GM10248 (cell line): ENCODE data around the gene SCYGR1.

Experiments used
- CTCF ChIA-PET: fragments of 300-600 bp; sonication (Branson Sonifier 250); formaldehyde crosslinking; extraction: SDS; loops from one replicate; lab custom pipeline; 2021; ENCODE audit warnings: antibody characterized with exemption; lab: Yijun Ruan, JAX
- POLR2A ChIA-PET: fragments of 350-650 bp; sonication (Branson Sonifier 250); formaldehyde crosslinking; extraction: SDS; loops from one replicate; lab custom pipeline; 2020; ENCODE audit warnings: antibody characterized with exemption; lab: Yijun Ruan, JAX
- DNase-seq: peaks from one replicate; pipeline ENCODE4 v3.0.0; 2012; ENCODE audit errors: extremely low spot score
- TF ChIP-seq, protein P1 (sequence below): IDR thresholded peaks from 2 replicates; pipeline ENCODE4 v1.5.1; 2012; ENCODE audit warnings: mild to moderate bottlenecking, low read depth; ENCODE audit errors: extremely low read depth, missing control alignments, control extremely low read depth

The SCYGR1 gene

DNA sequence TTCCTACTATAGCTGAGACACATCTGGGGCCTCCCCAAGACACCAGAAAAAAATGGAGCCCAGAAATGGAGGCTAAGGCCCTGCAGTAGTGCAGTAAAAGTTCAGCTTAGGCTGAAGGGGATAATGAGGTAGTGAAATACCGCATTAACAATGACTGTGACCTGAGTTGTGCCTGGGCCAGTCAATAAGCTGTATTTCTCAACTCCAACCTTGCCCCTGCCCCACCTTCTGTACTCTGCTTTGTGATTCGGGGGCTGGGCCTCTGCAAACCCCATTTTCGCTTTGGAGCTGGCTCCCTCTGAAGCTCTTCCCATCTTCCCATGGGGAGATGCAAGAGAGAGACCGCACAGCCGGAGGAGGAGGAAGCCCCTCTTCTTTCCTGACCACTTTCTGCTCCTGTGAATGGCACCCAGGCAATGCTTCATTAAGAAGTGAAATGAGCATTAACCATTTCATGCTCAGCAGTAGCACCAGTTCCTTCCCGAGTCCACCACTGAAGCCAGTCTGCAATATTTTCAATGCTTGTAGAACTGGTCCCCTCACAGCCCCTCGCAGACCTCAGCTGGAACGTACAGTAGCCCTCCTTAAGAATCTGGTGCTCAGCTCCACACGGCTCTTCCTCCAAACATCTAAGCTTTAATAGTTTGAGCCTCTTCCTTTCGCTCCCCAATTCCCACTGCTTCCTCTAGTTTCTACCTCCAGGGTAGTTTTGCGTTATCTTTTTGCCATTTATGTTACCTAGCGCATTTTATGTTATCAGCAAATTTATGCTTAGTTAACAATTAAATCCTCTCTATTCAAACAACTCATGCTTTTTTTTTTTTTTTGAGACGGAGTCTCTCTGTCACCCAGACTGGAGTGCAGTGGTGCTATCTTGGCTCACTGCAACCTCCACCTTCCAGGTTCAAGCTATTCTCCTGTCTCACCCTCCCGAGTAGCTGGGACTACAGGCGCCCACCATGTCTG, 32.6 kb upstream of the SCYGR1 start:
- POLR2A ChIA-PET: no interaction called here
- no peak for DNase-seq
- TF ChIP-seq, protein P1, sequence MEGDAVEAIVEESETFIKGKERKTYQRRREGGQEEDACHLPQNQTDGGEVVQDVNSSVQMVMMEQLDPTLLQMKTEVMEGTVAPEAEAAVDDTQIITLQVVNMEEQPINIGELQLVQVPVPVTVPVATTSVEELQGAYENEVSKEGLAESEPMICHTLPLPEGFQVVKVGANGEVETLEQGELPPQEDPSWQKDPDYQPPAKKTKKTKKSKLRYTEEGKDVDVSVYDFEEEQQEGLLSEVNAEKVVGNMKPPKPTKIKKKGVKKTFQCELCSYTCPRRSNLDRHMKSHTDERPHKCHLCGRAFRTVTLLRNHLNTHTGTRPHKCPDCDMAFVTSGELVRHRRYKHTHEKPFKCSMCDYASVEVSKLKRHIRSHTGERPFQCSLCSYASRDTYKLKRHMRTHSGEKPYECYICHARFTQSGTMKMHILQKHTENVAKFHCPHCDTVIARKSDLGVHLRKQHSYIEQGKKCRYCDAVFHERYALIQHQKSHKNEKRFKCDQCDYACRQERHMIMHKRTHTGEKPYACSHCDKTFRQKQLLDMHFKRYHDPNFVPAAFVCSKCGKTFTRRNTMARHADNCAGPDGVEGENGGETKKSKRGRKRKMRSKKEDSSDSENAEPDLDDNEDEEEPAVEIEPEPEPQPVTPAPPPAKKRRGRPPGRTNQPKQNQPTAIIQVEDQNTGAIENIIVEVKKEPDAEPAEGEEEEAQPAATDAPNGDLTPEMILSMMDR: no peak
- CTCF ChIA-PET: interaction anchor here (0.9 to 1.5 kb wide), 4 partner anchors 8 to 49 kb away, joined by 3 to 6 read pairs (median 3); no protein-coding TSS in a partner anchor

DNA sequence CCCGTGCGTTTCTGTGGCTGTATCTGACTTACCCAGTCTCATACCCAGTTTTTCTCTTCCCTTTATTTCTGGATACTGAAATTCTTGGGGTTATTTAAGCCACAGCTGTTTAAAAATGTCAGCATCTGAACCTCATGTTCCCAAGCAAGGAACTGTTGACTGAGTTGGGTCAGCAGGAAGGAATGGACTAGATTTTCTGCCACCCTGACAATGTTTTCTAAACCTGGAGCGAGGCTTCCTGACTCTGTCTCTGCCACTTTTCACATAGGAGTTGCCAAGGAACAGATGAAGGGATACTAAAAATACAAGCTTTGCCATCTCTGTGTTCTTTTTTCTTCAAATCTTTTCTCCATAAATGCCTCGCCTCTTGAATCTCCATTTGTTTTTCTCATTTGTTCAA, 29.0 kb upstream of the SCYGR1 start:
- DNase-seq: no peak
- TF ChIP-seq, protein P1: no peak
- ChIA-PET CTCF (interaction anchor here (1.2 to 1.3 kb wide), 2 partner anchors 16 to 178 kb away, joined by 3 to 6 read pairs; no protein-coding TSS in a partner anchor), POLR2A (interaction anchor here (0.5 kb wide), 1 partner anchor 31 kb away, joined by 5 read pairs; no protein-coding TSS in a partner anchor)

DNA sequence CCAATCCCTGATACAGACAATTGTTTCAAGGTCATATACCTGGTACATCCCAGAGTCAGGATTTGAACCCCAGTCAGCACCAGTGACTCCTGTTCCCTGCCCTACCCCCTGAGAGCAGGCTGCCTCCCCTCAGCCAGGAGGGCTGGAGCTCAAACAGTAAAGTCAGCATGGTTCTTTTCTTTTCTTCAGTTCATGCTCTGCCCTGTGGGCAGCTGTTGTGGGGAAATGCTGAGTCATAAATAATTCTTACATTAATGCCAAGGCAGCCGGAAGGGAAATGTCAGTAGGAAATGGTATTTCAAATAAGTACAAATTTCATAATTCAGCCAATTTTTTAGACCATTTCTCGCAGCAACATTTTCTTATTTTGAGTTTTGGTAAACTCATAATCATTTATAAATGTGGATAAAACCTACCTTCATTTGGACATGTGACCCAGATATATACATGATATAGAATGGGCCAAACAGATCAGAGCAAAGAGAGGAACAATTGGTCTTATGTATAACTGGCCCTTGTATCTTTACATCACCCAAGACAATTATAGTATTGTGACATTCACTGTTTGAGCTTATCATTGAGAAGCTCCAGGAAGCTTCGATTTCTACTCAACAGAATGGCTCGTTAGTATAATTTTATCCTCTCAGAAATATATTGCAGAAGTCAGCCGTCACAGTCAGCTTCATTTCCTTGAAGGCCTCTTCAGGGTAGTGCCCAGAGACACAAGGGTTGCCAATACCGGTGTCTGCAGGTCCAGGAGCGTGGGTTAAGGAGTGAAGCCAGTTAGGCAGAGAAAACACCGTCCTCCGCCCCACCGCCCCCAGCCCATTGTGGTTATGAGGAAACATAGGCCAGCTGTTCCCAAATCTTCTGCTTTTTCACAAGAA, 28.0 kb upstream of the SCYGR1 start:
- CTCF ChIA-PET: interaction anchor here (0.6 to 2.6 kb wide), 6 partner anchors 10 to 366 kb away, joined by 3 to 12 read pairs (median 3); no protein-coding TSS in a partner anchor
- POLR2A ChIA-PET: no interaction called here
- TF ChIP-seq, protein P1: no peak
- DNase-seq: no peak

DNA sequence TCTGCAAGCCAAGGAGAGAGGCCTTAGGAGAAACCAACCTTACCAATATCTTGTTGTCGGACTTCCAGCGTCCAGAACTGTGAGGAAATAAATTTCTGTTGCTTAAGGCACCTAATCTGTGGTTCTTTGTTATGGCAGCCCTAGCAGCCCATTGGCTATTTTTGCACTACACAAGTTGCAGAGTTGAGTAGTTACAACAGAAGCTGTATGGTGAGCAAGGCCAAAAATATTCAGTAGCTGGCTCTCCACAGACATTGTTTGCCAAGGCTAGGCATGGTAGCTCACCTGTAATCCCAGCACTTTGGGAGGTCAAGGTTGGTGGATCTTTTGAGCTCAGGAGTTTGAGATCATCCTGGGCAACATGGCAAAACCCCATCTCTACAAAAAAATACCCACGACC, 27.1 kb upstream of the SCYGR1 start:
- no peak for DNase-seq
- POLR2A ChIA-PET: no interaction called here
- CTCF ChIA-PET: interaction anchor here (0.7 to 2.6 kb wide), 3 partner anchors 9 to 65 kb away, joined by 3 to 12 read pairs (median 3); no protein-coding TSS in a partner anchor
- TF ChIP-seq, protein P1: no peak

DNA sequence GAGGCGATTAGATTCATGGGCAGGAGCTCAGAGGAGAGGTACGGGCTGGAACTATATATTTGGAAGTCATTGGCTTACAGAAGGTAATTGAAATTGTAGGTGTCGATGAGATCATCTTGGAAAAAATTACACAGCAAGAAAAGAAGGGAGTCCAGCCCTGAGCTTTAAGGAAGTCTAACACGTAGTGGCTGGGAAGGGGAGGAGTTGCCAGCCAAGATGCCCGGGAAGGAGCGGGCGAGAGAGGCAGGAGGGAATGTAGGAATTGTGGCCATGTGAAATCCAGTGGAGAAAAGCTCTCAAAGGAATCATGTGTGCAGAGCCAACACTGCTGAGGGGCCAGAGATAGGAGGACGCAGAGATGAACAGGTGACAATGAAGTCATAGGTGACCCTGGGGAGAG, 25.6 kb upstream of the SCYGR1 start:
- TF ChIP-seq, protein P1: no peak
- ChIA-PET POLR2A (no interaction called here), CTCF (no interaction called here)
- no peak for DNase-seq

DNA sequence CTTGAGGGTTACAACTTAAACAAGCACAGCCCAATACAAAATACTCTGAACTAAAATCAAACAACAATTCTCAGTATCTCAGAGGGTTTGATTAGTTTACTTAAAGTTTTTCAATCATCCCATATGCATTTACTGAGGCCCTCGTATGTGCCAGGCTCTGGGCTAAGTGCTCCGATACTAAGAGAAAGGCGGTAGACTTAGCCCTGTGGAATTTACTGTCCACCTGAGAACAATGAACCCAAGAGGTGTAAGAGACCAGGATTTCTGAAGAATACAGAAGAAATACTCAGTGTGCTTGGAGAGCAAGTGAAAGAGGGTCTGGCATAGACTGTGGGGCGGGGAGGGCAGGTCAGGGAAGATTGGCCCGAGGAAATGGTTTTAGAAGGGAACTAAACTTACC, 25.1 kb upstream of the SCYGR1 start:
- TF ChIP-seq, protein P1: no peak
- ChIA-PET POLR2A (no interaction called here), CTCF (no interaction called here)
- no peak for DNase-seq
